Right renal pelvis (tissue), 4 donors: ENCODE measurements around the gene CEP170B. TPM values are rescaled to one million over a fixed set of nuclear protein-coding genes. Genes with fewer than 3 reads are reported as not detected.
"Not testable (repeated sequence)": the region's sequence is repeated elsewhere in the genome, so short reads cannot be mapped to it uniquely, and the experiment has no call there.

Source experiments
- DNase-seq, 4 donors: peaks; one replicate each; pipeline ENCODE4 v3.0.0-alpha.2; 2013; ENCODE audit warnings: low read depth in 4 of 4, low spot score in 3 of 4, missing footprints in 1 of 4
- polyA plus RNA-seq, 4 donors: library from polyadenylated mRNA; unstranded; fragments of 120-200 nt; gene quantifications; one replicate each; pipeline ENCODE4 v1.2.1, GENCODE V29; 2013; ENCODE audit not compliant: insufficient read length in 4 of 4

The CEP170B gene
- polyA plus RNA-seq, 4 donors, result 10.9 to 16.3 (median 13.5) TPM

DNA sequence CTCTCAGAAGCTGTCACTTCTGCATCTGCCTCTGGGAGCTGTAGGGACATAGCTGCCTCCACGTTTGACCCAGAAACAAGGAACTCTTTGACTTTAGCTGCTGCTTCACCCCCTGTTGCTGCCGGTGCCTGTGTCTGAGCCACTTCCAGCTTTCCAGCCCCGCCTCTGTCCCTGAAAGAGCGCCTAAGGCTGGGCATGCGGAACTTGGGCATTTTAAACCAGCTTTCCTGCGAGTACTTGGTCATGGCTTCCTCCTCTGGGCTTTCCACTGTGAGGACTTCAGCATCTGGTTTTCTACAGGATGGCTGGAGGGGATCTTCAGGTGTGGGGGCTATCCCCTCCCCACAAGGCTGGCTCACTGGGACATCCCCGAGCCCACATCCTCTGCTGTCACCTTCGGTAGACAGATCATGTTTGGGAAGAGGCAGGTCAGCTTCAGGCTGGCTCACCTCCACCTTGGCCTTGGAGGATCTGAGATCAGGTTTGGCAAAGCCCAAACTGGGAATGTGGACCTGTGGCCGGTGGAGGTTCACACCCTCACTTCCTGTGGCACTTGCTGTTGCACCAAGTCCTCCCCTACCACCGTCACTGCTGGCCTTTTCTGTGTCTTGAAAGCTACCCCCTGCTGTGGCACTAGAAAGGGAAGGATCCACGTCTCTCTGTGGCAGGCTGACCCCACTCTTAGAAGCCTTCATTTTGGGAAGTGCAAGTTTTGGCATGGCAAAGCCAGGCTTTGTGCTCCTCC lies 74.8 kb downstream of the CEP170B start:
- DNase-seq, result no peak

DNA sequence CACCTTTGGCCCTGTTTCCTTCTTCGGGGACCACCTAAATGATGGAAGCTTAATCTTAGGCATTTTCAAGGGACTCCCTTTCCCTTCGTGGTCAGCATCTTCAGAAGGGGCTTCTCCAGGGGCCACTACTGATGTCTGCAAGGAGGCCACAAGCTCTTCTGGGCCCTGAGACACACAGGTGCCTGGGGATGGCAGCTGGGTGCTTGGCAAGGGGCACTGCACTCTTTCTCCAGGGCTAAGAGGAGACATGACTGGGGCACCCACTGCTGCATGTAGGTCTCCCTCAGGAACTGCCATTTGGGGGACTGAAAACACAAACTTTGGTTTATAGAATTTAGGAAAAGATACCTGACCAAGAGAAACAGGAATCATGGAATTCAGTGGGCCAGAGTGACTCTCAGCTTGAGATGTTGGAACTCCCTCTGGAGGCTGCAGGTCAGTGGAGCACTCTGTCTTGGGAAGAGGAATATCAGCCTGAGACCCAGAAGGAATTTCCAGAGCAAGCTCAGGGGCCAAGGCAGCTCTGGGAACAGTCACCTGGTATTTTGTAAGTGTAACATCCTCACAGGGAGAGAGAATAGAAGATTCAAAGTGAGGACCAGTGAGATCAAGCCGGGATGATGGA lies 75.6 kb downstream of the CEP170B start:
- no peak for DNase-seq

DNA sequence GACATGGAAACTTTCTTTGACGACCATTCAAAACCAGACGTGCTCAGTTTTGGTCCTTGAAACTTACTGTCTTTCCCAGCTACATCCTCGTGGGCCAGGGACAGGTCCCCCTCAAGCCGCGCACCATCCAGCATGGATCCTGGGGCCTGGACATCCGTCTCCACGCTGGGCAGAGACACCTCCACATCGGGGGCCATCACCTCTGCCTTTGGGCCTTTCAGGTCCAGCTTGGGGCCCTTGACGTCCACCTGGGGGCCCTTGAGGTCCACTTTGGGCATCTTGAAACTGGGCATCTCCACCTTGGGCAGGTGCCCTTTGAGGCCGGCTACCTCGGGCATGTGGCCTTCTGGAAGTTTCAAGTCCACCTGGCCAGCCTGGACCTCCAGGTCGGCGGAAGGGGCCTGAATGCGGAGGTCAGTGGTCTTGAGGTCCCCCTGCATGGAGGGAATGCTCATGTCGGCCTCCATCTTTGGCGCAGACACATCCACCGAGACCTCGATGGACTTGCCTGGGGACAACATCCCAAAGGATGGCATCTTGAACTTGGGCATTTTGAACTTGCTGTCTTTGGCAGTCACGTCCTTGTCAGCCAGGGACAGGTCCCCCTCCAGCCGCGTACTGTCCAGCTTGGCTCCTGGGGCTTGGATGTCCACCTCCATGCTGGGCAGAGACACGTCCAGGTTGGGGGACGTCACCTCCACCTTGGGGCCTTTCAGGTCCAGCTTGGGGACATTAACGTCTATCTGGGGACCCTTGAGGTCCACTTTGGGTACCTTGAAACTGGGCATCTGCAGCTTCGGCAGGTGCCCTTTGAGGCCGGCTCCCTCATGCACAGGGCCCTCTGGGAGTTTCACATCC lies 76.7 kb downstream of the CEP170B start:
- DNase-seq, result no peak

DNA sequence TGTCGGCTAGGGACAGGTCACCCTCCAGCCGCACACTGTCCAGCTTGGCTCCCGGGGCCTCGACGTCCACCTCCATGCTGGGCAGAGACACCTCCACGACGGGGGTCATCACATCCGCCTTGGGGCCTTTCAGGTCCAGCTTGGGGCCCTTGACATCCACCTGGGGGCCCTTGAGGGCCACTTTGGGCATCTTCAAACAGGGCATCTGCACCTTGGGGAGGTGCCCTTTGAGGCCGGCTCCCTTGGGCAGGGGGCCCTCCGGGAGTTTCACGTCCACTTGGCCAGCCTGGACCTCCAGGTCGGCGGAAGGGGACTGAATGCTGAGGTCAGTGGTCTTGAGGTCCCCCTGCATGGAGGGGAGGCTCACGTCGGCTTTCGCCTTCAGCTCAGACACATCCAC lies 77.5 kb downstream of the CEP170B start:
- no peak for DNase-seq

DNA sequence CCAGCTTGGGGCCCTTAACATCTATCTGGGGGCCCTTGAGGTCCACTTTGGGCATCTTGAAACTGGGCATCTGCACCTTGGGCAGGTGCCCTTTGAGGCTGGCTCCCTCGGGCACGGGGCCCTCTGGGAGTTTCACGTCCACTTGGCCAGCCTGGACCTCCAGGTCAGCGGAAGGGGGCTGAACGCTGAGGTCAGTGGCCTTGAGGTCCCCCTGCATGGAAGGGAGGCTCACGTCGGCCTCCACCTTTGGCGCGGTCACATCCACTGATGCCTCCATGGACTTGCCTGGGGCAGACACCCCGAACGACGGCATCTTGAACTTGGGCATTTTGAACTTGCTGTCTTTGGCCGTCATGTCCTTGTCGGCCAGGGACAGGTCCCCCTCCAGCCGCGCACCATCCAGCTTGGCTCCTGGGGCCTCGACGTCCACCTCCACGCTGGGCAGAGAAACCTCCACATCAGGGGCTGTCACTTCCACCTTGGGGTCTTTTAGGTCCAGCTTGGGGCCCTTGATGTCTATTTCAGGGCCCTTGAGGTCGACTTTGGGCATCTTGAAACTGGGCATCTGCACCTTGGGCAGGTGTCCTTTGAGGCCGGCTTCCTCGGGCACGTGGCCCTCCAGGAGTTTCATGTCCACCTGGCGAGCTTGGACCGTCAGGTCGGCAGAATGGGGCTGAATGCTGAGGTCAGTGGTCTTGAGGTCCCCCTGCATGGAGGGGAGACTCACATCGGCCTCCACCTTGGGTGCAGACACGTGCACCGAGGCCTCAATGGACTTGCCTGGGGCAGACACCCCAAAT lies 78.3 kb downstream of the CEP170B start:
- not testable (repeated sequence) for DNase-seq

DNA sequence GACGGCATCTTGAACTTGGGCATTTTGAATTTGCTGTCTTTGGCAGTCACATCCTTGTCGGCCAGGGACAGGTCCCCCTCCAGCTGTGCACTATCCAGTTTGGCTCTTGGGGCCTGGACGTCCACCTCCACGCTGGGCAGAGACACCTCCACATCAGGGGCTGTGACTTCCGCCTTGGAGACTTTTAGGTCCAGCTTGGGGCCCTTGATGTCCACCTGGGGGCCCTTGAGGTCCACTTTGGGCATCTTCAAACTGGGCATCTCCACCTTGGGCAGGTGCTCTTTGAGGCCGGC lies 78.9 kb downstream of the CEP170B start:
- DNase-seq, result not testable (repeated sequence)

DNA sequence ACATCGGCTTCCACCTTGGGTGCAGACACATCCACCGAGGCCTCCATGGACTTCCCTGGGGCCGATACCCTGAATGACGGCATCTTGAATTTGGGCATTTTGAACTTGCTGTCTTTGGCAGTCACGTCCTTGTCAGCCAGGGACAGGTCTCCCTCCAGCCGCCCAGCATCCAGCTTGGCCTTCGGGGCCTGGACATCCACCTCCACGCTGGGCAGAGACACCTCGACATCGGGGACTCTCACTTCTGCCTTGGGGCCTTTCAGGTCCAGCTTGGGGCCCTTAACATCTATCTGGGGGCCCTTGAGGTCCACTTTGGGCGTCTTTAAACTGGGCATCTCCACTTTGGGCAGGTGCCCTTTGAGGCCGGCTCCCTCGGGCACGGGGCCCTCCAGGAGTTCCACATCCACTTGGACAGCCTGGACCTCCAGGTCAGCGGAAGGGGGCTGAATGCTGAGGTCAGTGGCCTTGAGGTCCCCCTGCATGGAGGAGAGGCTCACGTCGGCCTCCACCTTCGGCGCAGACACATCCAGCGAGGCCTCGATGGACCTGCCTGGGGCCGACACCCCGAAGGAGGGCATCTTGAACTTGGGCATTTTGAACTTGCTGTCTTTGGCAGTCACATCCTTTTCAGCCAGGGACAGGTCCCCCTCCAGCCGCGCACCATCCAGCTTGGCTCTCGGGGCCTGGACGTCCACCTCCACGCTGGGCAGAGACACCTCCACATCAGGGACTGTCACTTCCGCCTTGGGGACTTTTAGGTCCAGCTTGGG lies 79.6 kb downstream of the CEP170B start:
- not testable (repeated sequence) for DNase-seq

DNA sequence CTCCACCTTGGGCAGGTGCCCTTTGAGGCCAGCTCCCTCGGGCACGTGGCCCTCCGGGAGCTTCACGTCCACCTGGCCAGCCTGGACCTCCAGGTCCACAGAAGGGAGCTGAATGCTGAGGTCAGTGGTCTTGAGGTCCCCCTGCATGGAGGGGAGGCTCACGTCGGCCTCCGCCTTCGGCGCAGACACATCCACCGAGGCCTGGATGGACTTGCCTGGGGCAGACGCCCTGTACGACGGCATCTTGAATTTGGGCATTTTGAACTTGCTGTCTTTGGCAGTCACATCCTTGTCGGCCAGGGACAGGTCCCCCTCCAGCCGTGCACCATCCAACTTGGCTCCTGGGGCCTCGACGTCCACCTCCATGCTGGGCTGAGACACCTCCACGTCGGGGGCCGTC lies 80.2 kb downstream of the CEP170B start:
- not testable (repeated sequence) for DNase-seq

Other genes starting within 250 kb of the CEP170B start
- gene INF2, start 175.7 kb upstream of the CEP170B start, polyA plus RNA-seq, result 10 to 100 TPM; 44.6 to 69.0 (median 49.9) TPM
- 10 to 100 TPM; 14.5 to 18.5 (median 17.3) TPM for gene ADSS1, start 141.0 kb upstream of the CEP170B start, polyA plus RNA-seq
- 100 to 1,000 TPM in 1 of 4 donors, 10 to 100 TPM in 3; 49.7 to 103 (median 58.3) TPM for gene SIVA1, start 112.1 kb upstream of the CEP170B start, polyA plus RNA-seq
- 100 to 1,000 TPM; 108 to 135 (median 113) TPM for gene AKT1, start 69.5 kb upstream of the CEP170B start, polyA plus RNA-seq
- 1 to 10 TPM; 4.3 to 5.4 (median 4.8) TPM for gene ZBTB42, start 64.2 kb upstream of the CEP170B start, polyA plus RNA-seq
- gene PLD4, start 59.6 kb downstream of the CEP170B start, polyA plus RNA-seq, result 1 to 10 TPM; 1.7 to 4.3 (median 3.6) TPM
- gene AHNAK2, start 113.1 kb downstream of the CEP170B start, polyA plus RNA-seq, result 1 to 10 TPM; 1.3 to 2.1 (median 1.8) TPM
- 10 to 100 TPM; 22.6 to 30.7 (median 25.1) TPM for gene CLBA1, start 120.5 kb downstream of the CEP170B start, polyA plus RNA-seq
- gene CDCA4, start 155.8 kb downstream of the CEP170B start, polyA plus RNA-seq, result 10 to 100 TPM; 18.3 to 22.4 (median 21.1) TPM
- under 1 TPM; 0.39 to 0.70 (median 0.49) TPM for gene GPR132, start 200.2 kb downstream of the CEP170B start, polyA plus RNA-seq